ENCODE measurements around the gene ANKRD44.
A peak's percentile ranks its signal among the peaks of the same experiment; 100 is the strongest.
"Not testable (repeated sequence)": the region's sequence is repeated elsewhere in the genome, so short reads cannot be mapped to it uniquely, and the experiment has no call there.

Gene ANKRD44

GRCh38 chr2:197287596-197287932, 23.0 kb downstream of the ANKRD44 start:
- peak; percentile 4 for ATAC-seq
- not testable (repeated sequence) for DNase-seq

GRCh38 chr2:197286805-197287595, 23.6 kb downstream of the ANKRD44 start:
- ATAC-seq (peak; percentile 95), DNase-seq (no peak)

GRCh38 chr2:197285361-197285760, 25.2 kb downstream of the ANKRD44 start:
- ATAC-seq (no peak), DNase-seq (no peak)

- peak; percentile 7 for ATAC-seq
- no peak for DNase-seq
Observed at GRCh38 chr2:197284956-197285355, 25.6 kb downstream of the ANKRD44 start.

GRCh38 chr2:197281421-197281820, 29.2 kb downstream of the ANKRD44 start:
- DNase-seq (no peak), ATAC-seq (no peak)

GRCh38 chr2:197280015-197280702, 30.4 kb downstream of the ANKRD44 start:
- ATAC-seq: peak; percentile 62
- no peak for DNase-seq

- ATAC-seq: peak; percentile 43
- DNase-seq: no peak
Observed at GRCh38 chr2:197278799-197279763, 31.5 kb downstream of the ANKRD44 start.

- no peak for DNase-seq
- no peak for ATAC-seq
Observed at GRCh38 chr2:197277794-197278193, 32.8 kb downstream of the ANKRD44 start.

- DNase-seq (no peak), ATAC-seq (no peak)
Observed at GRCh38 chr2:197276156-197276555, 34.4 kb downstream of the ANKRD44 start.

- ATAC-seq: no peak
- no peak for DNase-seq
Observed at GRCh38 chr2:197274937-197275336, 35.6 kb downstream of the ANKRD44 start.

- ATAC-seq (no peak), DNase-seq (no peak)
Observed at GRCh38 chr2:197274349-197274748, 36.2 kb downstream of the ANKRD44 start.

- ATAC-seq (no peak), DNase-seq (no peak)
Observed at GRCh38 chr2:197273485-197273884, 37.1 kb downstream of the ANKRD44 start.

GRCh38 chr2:197270601-197271000, 40.0 kb downstream of the ANKRD44 start:
- DNase-seq (no peak), ATAC-seq (no peak)

GRCh38 chr2:197269815-197270214, 40.8 kb downstream of the ANKRD44 start:
- no peak for ATAC-seq
- DNase-seq: no peak

- DNase-seq (no peak), ATAC-seq (peak; percentile 49)
Observed at GRCh38 chr2:197268786-197269584, 41.6 kb downstream of the ANKRD44 start.

- ATAC-seq (peak; percentile 50), DNase-seq (no peak)
Observed at GRCh38 chr2:197266477-197266876, 44.1 kb downstream of the ANKRD44 start.

GRCh38 chr2:197265924-197266323, 44.7 kb downstream of the ANKRD44 start:
- DNase-seq: no peak
- ATAC-seq: peak; percentile 31

GRCh38 chr2:197265036-197265435, 45.5 kb downstream of the ANKRD44 start:
- no peak for DNase-seq
- no peak for ATAC-seq

- ATAC-seq: no peak
Observed at GRCh38 chr2:197264332-197264731, 46.2 kb downstream of the ANKRD44 start.

GRCh38 chr2:197263077-197263476, 47.5 kb downstream of the ANKRD44 start:
- ATAC-seq (no peak), DNase-seq (no peak)

More at GRCh38 chr2:197264332-197264731, 46.2 kb downstream of the ANKRD44 start:
- no peak for DNase-seq

- ATAC-seq: no peak
- DNase-seq: no peak
Observed at GRCh38 chr2:197261808-197262226, 48.8 kb downstream of the ANKRD44 start.
